Gastrocnemius medialis (tissue), 4 donors: Measurements from ENCODE around the gene HK2. TPM values are rescaled to one million over a fixed set of nuclear protein-coding genes. Genes with fewer than 3 reads are reported as not detected.

Experiments used
- ATAC-seq, 2 donors: fragments of 150-250 bp; one replicate each; pipeline ENCODE4 v1.9.1; 2016
- DNase-seq, 2 donors: peaks; one replicate each; pipeline ENCODE4 v3.0.0-alpha.2; 2019
- H3K27ac ChIP-seq, 4 donors: fragments of 200-600 bp; sonication (generic); 1 replicate in 1 of 4; 2 replicates in 3 of 4; pipeline ENCODE4 v1.5.1; 2016 to 2018; ENCODE audit warnings: mild to moderate bottlenecking in 2 of 4, moderate library complexity in 1 of 4
- H3K27me3 ChIP-seq, 3 donors: fragments of 200-600 bp; sonication (generic) in 2 of 3; 1 replicate in 1 of 3; 2 replicates in 2 of 3; pipeline versions ENCODE4 v1.5.1 to v1.6.0; 2016 to 2019; ENCODE audit warnings: mild to moderate bottlenecking in 1 of 3, moderate library complexity in 1 of 3
- H3K36me3 ChIP-seq, 2 donors: fragments of 200-600 bp; sonication (generic) in 1 of 2; one replicate each; pipeline ENCODE4 v1.5.1; 2017 to 2018
- H3K4me1 ChIP-seq, 2 donors: fragments of 200-600 bp; sonication (generic) in 1 of 2; one replicate each; pipeline ENCODE4 v1.5.1; 2016 to 2017; ENCODE audit warnings: mild to moderate bottlenecking in 2 of 2
- H3K4me3 ChIP-seq, 4 donors: fragments of 200-600 bp; sonication (generic) in 3 of 4; 1 replicate in 1 of 4; 2 replicates in 3 of 4; pipeline ENCODE4 v1.5.1; 2016 to 2019; ENCODE audit warnings: mild to moderate bottlenecking in 2 of 4
- H3K9me3 ChIP-seq, 3 donors: fragments of 200-600 bp; sonication (generic) in 2 of 3; 1 replicate in 1 of 3; 2 replicates in 2 of 3; pipeline ENCODE4 v1.5.1; 2016 to 2019
- CTCF ChIP-seq, 5 experiments: fragments of 450-650 bp in 3 of 5; fragments of 200-600 bp in 2 of 5; sonication (generic) in 2 of 5; IDR thresholded peaks in 4 of 5; conservative IDR thresholded peaks in 1 of 5; 1 replicate in 4 of 5; 2 replicates in 1 of 5; pipeline ENCODE4 v1.5.1; 2016 to 2019; ENCODE audit warnings: antibody characterized with exemption in 5 of 5, mild to moderate bottlenecking in 3 of 5, moderate library complexity in 3 of 5
- POLR2A ChIP-seq, 2 donors: fragments of 450-650 bp; IDR thresholded peaks; one replicate each; pipeline ENCODE4 v1.6.1; 2017; ENCODE audit warnings: antibody characterized with exemption in 2 of 2, mild to moderate bottlenecking in 2 of 2, moderate library complexity in 2 of 2
- in situ Hi-C, 4 donors: fragments of 200-750 bp; cut with MboI; loops; one replicate each; pipeline versions ENCODE4 v1.15.0 to v1.8.0; 2017; ENCODE audit warnings: low sequenced_read_pairs in 4 of 4
- intact Hi-C: fragments of 100-400 bp; cut with DNase I; formaldehyde crosslinking; loops from one replicate; pipeline ENCODE4 v1.15.1; 2023; ENCODE audit warnings: low total_unique reads
- total RNA-seq, 4 donors: library from RNA; depleted of rRNA; stranded (reverse); fragments of >200 nt; gene quantifications; one replicate each; pipeline versions ENCODE4 v1.1.0 to v1.2.3, GENCODE V29; 2016

Gene HK2
- total RNA-seq, 4 donors from 2014 or later, result 18.1 to 57.6 (median 42.1) TPM

GRCh38 chr2:74930811-74931486, 97.0 kb downstream of the HK2 start:
- in situ Hi-C loops (no loop called here), intact Hi-C loops (no loop called here)
- Histone ChIP-seq H3K27ac (no peak overlapping the region), H3K4me3 (no peak overlapping the region), H3K9me3 (no peaks in the 10 kb centered on the region), H3K4me1 (no peaks in the 10 kb centered on the region), H3K36me3 (no peaks in the 10 kb centered on the region), H3K27me3 (no peaks in the 10 kb centered on the region)
- DNase-seq (no peak), ATAC-seq (no peak)
- TF ChIP-seq CTCF (IDR thresholded peaks at IDR 0.05 in 4 of 5, conservative IDR thresholded peaks at IDR 0.05 in 1 of 5) (no peak), POLR2A (IDR thresholded peaks at IDR 0.05) (no peak)

GRCh38 chr2:74931940-74932339, 98.0 kb downstream of the HK2 start:
- Histone ChIP-seq H3K4me1 (no peaks in the 10 kb centered on the region), H3K27me3 (no peaks in the 10 kb centered on the region), H3K4me3 (no peak overlapping the region), H3K27ac (no peak overlapping the region), H3K9me3 (no peaks in the 10 kb centered on the region), H3K36me3 (no peaks in the 10 kb centered on the region)
- DNase-seq (no peak), ATAC-seq (no peak)
- no peak for TF ChIP-seq CTCF (IDR thresholded peaks at IDR 0.05 in 4 of 5, conservative IDR thresholded peaks at IDR 0.05 in 1 of 5)
- no peak for TF ChIP-seq POLR2A (IDR thresholded peaks at IDR 0.05)
- in situ Hi-C loops, result no loop called here
- intact Hi-C loops, result no loop called here

- no peaks in the 10 kb centered on the region for H3K36me3 ChIP-seq
- in situ Hi-C loops (no loop called here), intact Hi-C loops (no loop called here)
- H3K9me3 ChIP-seq, result no peaks in the 10 kb centered on the region
- no peaks in the 10 kb centered on the region for H3K4me1 ChIP-seq
- H3K27ac ChIP-seq, result no peak overlapping the region
- H3K4me3 ChIP-seq, result no peak overlapping the region
- H3K27me3 ChIP-seq, result no peaks in the 10 kb centered on the region
- TF ChIP-seq CTCF (IDR thresholded peaks at IDR 0.05 in 4 of 5, conservative IDR thresholded peaks at IDR 0.05 in 1 of 5) (no peak), POLR2A (IDR thresholded peaks at IDR 0.05) (no peak)
- DNase-seq (no peak), ATAC-seq (no peak)
These were observed 102.1 kb downstream of the HK2 start for GRCh38 chr2:74935975-74936391.

GRCh38 chr2:74937221-74937880, 103.4 kb downstream of the HK2 start:
- DNase-seq (no peak), ATAC-seq (no peak)
- Histone ChIP-seq H3K27me3 (no peaks in the 10 kb centered on the region), H3K27ac (no peak overlapping the region), H3K9me3 (no peaks in the 10 kb centered on the region), H3K36me3 (no peaks in the 10 kb centered on the region), H3K4me3 (no peak overlapping the region), H3K4me1 (no peaks in the 10 kb centered on the region)
- intact Hi-C loops, result no loop called here
- TF ChIP-seq CTCF (IDR thresholded peaks at IDR 0.05 in 4 of 5, conservative IDR thresholded peaks at IDR 0.05 in 1 of 5) (no peak), POLR2A (IDR thresholded peaks at IDR 0.05) (no peak)
- in situ Hi-C loops, result no loop called here
